Measurements from ENCODE around the gene UBE2O.
A peak's percentile ranks its signal among the peaks of the same experiment; 100 is the strongest.

UBE2O gene

DNA sequence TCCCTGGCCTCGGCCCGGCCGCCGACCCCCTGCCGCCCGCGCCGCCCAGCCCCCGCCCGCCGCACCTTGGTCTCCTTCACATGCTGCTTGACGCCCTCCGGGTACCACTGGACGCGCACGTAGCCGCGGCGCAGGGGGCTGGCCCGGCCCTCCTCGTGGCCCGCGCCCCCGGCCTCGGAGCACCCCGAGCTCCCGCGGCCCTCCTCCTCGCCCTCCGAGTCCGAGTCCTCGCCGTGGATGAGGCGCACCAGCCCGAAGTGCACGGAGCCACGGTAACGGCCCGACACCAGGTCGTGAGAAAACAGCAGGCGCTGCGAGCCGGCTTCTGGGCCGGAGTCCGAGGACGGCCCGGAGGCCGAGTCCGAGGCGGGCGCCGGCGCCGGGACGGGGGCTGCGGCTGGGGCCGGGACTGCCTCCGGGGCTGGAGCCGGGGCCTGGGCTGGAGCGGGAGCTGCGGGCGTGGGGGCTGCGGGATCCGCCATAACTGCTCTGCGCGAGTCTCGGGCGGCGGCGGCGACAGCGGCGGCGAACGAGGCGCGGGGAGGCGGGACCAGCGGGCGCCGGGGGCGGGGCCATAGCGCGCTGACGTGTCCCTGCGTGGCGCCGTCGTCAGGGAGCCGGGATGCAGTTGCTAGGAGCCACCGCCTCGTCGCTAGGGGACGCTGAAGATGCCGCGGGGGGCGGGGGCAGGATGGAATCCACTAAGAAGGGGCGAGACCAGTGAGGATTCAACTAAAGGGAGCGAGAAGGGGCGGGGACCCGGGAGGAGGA, at the start of gene UBE2O:
Gene UBE2O (minus strand): TSS at position 493 of the 771 bp plus-strand sequence. CDS start 11 bp downstream, at position 482.
- peak; percentile 87 for DNase-seq

DNA sequence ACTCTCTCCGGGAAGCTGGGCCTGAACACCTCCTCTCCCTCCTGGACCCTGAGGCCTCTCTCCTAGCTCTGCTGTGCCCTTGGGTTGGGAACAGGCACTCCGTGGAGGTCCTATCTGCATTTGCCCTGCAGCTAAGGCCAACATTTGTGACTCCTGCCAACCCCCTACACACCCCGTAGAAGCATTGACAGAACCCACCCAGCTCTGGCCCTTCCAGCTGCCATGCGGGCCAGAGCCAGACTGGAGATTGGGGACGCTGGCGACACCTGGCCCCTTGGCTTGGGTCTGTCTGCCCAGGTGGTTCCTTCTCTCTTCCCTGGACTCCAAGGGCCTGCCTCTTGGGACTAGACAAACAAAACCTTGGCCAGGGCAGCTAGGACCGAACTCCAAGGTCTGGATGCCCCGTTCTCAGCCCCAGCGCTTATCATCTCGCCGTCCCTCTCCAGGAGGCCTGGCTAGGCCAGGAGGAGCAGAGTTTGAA, 48.9 kb upstream of the UBE2O start:
- no peak for DNase-seq

DNA sequence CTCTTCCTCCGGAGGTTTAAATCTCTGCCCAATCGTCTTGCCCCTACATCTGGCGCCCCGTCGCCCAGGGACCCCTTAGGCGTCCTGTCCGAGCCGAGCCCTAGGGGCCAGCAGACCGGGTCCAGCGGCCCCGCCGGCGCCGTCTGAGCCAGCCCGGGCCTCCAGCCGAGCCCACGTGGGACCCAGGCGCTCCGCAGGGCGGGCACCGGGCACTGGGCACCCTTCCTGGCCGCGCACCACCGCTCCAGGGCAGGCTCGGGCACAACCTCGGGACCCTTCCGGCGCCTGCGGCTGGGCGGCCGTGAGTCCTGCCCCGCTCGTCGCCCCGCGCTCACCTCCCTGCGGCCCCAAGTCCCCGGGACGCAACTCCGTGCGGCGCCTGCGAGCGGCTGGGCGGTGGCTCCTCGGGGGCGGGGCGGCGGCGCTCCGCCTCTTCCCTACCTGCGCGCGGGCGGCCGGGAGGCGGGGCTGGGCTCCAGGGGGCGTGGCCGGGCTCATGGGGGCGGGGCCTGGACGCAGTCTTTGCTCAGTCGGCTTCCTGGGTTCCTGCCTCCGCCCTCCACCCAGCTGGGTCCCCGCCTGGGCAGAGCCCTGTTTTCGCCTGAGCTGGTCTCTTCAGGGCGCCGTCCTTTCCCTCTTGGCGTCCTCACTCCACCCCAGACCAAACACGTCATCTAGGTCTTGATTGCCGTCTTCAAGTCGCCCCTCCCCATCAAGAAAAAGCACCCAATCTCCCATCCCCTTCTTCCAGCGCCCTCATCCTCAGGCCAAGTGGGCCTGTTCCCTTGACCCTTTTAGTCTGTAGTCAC, 48.3 kb upstream of the UBE2O start, which contains the start of gene RHBDF2:
Gene RHBDF2 (minus strand): TSS at position 406 of the 809 bp plus-strand sequence. CDS start 19,899 bp downstream, outside the sequence.
- peak; percentile 53 for DNase-seq

DNA sequence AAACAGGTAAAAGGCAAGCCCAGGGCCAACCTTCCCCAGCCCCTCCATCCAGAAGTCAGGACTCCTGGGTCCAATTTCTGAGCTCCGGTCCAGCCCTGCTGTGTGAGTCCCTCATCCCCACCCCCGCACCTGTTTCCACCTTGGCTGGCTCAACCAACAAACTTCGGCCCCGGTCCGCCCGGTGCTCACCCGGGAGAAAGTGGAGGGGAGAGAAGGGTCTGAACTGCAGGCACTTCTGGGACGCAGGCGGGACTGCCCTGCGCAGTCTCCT, 47.7 kb upstream of the UBE2O start:
- no peak for DNase-seq

DNA sequence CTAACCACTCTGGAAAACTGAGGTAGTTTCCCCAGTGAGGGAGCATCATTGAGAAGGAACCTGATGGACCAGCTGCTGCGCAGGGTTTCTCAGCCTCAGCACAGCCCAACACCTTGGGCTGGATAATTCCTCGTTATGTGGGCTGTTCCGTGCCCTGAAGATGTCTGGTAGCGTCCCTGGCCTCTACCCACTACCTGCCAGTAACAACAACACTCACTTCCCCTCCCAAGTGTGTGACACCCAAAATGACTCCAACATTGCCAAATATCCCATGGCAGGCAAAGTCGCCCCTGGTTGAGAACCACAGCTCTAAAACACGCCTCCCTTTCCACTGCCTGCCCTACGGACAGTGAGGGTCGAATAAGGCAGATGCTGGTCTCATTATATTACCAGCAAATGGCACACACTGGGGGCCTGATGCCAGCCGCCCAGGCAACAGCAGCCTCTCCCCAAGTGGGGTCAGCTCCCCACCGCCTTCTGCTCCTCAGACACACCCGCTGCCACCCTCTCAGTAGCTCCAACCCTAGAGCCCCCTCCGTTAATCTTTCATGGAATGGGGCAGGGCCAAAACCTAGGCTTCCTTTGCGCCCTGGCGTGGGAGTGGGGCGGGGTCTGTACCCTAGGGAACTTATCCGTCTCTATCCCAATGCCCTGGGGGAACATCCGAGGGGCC, 47.3 kb upstream of the UBE2O start:
- no peak for DNase-seq

DNA sequence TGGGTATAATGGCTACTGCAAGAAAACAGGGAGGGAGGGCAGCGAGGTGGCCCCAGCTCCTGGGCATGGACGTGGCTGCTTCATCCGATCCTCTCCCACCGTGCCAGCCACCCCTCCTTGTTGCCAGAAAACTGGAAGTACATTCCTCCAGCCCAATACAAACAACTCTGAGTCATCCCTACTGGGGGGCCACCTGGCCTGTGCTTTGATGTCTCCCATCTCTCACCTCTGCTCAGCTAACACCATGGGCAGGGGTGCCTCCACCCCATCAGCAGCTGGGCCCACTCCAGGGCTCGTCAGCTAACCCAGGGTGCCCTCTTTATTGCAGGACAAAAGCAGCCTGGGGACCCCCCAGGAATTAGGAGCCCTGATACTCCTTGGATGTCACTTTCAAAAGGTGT, 46.3 kb upstream of the UBE2O start:
- no peak for DNase-seq

DNA sequence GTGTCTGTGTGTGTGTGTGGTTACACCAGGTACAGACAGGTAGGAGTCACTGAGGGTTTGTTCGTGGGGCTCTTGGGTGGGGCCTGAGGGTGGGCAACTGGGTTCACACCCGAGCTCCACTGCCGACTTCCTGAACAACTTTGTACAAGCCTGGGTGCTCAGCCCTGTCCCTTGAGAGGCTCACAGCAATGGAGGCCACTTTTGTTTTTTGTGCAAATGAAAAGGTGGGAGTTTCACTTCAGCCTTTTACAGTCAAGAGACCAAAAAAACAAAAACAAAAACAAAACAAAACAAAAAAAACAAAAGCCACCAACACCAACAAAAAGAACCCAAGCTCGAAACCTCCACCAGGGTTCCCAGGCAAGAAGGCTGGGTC, 45.9 kb upstream of the UBE2O start:
- DNase-seq, result no peak

DNA sequence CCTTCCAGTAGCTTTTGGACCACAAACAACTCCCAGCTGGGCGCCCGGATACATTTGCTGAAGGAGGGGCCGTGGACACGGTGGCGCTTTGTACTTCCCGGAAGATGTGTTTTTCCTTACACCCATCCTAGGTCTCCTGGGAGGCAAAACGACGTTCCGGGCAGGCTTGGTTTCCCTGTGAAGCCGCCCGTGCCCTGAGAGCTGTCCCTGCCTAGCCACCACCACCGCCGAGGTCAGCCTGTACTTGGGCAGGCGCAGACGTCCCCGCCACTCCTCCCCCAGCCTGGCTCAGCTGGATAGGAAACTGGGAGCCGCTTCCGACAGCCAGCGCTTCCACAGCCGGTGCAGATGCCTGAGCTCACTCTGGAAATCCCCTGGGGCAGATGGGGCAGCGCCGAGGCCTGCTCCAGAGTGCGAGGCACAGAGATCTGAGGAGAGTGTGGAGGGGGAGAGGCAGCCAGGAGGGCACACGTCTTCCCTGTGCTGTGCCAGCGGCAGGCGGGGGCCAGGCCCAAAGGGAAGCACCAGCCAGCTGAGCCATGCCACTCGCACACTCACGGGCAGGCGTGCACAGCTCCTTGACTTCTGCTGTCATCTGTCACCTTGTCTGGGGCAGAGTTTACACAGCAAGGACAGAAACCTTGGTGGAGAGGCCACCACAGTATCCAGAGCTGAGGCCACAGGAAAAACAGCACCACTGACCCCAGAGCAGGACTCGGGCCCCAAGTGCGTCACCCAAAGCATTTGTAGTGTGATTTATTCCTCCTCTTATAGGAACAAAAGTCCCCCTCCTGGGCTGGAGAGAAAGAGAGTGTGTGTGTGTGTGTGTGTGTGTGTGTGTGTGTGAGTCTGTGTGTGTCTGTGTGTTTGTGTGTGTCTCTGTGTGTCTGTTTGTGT, 45.3 kb upstream of the UBE2O start:
- no peak for DNase-seq

DNA sequence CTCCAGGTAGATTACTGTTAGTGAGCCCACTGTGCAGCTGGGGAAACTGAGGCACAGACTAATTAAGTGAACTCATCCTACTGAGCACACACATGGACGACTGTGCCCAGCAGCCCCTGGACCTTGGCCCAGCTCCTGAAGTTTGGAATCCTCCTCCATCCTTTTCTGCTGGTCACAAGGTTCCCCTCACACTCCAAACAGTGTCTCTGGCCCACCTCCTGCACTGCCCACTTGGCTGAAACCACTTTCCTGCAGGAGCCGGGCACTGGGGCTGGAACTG, 44.7 kb upstream of the UBE2O start:
- no peak for DNase-seq

DNA sequence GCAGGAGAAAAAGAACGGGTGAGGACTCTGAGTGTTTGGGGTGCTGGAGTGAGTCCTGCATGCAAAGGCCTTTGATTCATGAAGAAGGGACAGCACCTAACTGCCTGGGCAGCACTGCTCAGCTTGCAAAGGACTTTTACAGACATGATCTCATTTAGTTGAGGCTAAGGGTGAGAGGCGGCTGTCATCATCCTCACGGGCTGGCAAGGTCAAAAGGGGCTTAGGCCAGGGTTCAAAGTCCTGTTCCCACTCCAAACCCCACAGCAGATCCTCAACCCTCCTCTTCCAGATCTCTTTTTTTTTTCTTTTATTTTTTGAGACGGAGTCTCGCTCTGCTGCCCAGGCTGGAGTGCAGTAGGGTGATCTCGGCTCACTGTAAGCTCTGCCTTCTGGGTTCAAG, 43.5 kb upstream of the UBE2O start:
- DNase-seq, result no peak

DNA sequence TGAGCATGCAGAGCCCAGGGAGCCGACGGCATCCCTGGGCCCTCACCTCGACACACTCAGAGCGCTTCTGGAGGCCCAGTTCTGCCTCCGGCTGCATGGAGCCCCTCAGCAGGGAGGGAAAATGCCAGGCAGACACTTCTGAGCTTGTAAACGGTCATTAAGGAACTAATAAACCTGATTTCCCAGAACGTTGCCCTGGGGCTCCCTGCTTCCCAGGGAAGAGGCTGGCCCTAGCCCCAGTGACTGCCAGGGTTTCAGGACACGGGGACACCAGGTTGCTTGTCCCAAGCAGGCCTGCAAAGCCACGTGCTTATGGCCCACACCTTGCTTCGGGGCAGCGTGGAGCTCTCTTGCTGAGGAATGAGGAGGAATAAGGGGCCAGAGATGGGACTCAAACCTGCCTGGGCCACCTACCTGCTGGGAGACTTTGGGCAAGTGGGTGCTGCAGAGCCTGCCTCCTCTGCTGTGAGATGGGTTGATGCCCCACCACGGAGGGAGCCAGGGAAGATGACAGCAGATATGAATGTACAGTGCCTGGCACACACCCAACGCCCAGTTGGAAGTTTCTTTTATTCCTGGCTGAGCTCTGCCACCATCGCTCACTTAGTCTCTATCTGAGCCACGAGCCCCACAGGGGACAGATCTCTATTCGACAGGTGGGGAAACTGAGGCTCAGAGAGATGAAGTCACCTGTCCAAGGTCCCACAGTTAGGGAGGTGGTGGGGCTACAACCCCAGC, 42.9 kb upstream of the UBE2O start:
- DNase-seq, result no peak

DNA sequence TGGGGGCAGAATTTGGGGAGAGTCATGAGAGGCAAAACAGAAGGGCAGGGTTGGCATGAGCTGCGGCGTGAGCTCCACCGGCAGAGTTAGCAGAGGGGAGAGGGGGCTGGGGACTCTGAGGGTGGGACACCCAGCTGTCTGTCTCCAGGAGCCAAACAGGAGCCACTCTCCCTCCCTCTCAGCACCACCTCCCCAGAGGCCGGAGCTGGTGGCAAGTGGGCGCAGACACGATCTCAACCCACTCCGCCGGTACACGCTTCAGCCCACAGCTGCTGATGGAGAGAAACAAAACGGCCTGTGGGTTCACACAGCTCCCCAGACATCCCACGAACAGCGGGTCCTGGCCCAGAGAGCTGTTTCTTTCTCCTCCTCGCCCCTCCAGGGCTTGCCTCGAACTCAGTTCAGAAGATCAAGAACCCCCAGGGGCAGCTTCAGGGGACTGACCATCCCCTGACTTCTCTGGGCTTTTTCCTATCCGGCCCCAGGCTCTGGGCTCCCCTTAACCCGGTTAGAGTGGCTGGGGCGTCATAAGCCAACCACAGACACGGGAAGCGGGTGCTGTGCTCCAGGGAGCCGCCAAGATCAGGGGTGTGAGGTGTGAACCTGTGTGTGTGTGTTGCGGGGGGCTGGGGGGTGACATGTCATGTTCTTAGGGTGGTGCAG, 40.7 kb upstream of the UBE2O start:
- no peak for DNase-seq

DNA sequence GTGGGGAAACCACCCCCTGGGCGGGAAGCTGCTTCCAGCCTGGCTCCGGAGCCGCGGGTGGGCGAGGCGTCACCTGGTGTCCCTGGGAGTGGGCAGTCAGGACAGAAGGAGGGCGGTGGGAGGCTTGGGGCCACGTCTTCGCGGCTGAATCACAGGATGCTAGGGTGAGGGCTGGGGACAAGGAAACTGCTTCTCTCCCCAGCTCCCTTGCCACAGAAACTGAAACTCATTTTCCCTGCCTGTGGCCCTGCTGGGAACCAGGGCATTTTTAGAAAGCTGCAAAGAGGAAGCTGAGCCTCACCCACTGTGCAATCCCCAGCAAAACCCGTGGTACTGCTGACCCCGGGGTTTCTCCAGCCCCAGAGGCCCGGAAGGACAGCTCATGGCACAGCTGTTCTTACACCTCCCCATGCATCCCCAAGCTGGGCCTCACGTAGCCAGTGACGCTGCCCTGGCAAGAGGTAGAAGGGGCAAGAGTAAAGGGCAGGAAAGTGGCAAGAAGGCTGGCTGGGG, 40.1 kb upstream of the UBE2O start:
- peak; percentile 79 for DNase-seq

DNA sequence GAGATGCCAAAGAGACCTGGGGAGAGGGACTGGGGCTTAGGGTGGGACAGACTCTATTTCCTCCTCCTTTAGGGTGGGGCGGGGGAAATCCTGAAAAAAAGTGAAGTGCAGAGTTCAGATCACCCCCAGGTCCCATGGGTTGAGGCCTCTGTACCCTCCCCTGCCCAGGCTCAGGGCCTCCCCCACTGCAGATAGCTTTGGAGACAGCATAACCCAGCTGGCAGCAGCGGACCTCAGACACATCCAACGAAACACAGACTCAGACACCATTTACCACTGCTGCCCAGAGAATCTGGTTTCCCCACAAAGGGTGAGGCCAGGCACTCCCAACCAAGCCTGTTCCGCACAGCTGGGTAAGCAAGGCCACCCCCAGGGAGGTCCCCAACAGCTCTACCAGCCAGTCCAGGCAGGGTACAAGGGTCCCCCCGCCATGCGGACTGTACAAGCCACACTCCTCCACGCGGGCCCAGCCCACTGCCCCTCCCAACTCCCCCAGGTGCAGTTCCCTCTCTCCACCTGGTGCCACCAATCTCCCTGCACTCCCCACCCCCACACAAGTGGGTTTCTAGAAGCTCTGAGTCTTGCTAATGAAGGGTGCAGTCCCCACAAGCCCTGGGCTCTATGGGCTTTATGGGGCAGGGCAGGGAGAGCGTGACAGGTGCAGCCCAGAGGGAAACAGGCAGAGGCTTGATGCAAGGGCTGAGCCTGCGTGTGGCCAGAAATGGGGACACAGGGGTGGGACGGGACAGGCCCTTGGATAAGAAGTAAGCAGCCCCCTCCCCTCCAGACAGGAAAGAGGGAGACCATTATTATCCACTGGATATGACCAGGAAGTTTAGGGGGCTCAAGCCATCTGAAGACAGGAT, 39.4 kb upstream of the UBE2O start:
- no peak for DNase-seq

DNA sequence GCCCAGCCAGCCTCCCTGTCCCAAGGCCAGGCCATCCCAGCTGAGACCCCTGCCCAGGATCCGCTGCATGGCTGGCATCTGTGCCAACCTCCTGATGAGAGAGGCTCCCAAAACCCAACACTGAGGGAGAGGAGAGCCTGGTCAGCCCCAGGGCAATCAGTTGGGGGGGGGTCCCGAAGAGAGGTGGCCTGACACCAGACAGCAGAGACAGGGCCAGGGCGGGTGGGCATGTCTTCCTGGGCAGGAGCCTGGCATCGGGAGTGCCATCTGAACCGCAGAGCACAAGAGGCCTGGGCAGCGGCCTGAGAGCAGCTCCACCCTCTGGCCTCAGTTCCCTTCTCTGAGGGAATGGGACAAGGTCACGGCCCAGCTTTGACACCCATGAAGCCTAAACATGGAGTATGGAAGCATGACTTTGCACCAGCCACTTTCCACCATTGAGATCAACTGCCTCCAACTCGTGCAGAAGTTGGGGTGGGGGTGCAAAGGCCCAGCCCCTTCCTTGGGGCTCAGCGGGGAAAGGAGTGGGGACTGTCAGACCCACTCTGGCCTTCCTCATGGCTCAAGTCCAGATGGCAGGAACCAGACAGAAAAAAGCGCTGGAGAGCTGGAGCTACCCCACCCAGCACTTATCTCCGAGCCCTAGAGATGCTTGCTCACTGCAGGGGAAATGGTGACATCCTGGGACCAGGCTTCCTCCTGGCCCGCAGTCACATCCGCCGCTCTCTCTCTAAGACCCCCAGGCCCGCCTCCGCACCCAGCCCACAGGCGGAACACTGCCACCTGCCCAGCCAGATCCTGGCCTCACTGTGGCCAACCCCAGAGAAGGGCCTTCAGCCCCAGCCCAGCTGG, 38.5 kb upstream of the UBE2O start:
- DNase-seq, result no peak

DNA sequence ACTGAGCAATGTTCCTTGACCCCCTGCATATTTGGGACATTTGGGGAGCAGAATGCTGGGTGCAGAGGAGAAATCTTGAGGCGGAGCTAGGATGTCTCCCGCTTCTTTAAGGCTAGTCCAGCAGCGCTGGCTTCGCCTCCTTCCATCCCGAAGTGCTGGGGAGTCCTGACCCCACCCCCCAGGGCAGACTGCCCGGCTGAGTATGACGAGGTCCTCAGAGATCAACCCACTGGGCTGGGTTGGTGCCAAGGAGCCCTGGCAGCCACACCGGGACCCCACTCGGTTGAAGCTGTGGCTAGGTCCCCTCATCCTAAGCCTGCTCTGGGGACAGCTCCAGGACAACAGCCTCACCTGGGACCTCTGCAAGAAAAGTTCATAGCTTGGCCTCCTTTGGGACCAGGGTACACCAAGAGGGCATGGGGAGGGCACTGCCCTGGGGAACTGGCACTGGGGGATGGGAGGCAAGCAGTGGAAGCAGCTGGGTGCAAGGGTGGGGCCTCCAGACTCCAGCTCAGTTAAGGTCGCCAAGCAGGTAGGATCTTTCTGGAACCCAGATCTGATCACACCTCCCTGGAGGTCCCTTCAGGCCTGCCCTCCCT, 37.3 kb upstream of the UBE2O start:
- DNase-seq, result no peak

DNA sequence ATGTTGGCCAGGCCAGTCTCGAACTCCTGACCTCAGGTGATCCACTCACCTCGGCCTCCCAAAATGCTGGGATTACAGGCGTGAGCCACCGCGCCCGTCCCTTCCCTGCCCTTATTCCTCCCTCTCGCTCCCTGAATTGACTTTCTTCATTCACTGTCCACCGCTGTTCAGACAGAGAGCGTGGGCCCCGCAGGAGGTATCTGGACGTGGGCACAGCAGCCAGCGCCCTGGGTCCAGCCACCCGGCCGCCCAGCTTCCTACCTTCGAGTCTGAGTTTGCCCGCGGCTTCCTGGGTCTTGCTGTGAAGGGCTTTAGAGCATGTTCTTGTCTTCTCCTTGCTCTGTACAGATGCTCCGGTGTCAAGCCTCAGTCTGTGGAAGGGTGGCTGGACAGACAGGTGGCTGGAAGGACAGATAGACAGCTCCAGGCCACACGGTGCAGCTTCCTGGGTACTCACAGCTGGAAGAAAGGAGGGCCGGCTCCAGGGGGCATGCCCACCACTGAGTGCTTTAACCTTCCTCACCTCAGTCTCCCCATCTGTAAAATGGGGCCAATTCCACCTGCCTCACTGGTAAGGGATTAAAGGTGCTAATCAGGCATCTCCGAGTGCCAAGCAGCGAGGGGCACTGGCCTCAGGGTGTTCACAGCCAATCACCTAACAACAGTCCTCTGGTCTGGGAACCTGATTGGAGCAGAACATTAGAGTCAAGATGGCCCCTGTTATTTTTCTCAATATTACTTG, 34.7 kb upstream of the UBE2O start:
- DNase-seq, result no peak

DNA sequence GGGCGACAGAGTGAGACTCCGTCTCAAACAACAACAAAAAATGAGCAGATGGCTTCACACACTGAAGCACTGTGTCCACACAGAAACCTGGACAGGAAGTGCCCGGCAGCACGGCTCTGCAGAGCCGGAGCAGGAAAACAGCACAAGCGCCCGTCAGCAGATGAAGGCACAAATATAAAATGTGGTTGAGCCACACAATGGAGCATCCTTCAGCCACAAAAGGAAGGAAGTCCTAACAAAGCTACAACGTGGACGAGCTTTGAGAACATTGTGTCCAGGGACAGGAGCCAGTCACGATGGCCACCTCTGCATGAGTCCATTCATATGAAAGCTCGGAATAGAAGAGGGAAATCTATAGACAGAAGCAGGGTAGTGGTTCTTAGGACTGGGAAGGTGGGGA, 32.6 kb upstream of the UBE2O start:
- no peak for DNase-seq
